IPS-20b (cell line): ENCODE measurements around the gene RASGRF2.

Experiments
- H3K27ac ChIP-seq: one replicate; pipeline ENCODE4 v1.5.1; 2013; ENCODE audit warnings: low read length
- H3K27me3 ChIP-seq: 2 replicates; pipeline ENCODE4 v1.6.1; 2013; ENCODE audit warnings: mild to moderate bottlenecking, low read length, inconsistent platforms; ENCODE audit not compliant: insufficient read depth
- H3K36me3 ChIP-seq: 2 replicates; pipeline ENCODE4 v1.6.1; 2013; ENCODE audit warnings: low read depth, mild to moderate bottlenecking, inconsistent platforms, low read length, moderate library complexity; ENCODE audit not compliant: insufficient read depth
- H3K4me1 ChIP-seq: 2 replicates; pipeline ENCODE4 v1.6.1; 2013; ENCODE audit warnings: mild to moderate bottlenecking, control low read depth, inconsistent platforms, low read length, moderate library complexity; ENCODE audit not compliant: insufficient read depth
- H3K4me3 ChIP-seq: 2 replicates; pipeline ENCODE4 v1.5.1; 2013; ENCODE audit warnings: mild to moderate bottlenecking, low read length, inconsistent platforms
- H3K9ac ChIP-seq: 2 replicates; pipeline ENCODE4 v1.6.1; 2013; ENCODE audit warnings: low read depth, mild to moderate bottlenecking, inconsistent platforms, low read length, moderate library complexity
- H3K9me3 ChIP-seq: 2 replicates; pipeline ENCODE4 v1.6.1; 2013; ENCODE audit warnings: mild to moderate bottlenecking, low read depth, low read length, inconsistent platforms; ENCODE audit not compliant: insufficient read depth

RASGRF2 gene

GRCh38 chr5:80959768-80960442 lies at the start of gene RASGRF2:
Gene RASGRF2 (plus strand): TSS chr5:80960363. CDS start chr5:80960739, 376 bp downstream.
- Histone ChIP-seq H3K27me3 (peaks cover 57% of the 10 kb centered on the region), H3K9ac (peak within 1 kb of the TSS; percentile 16; the same call in 1 of the 2 replicates), H3K9me3 (no peaks in the 10 kb centered on the region), H3K36me3 (no peaks in the 10 kb centered on the region), H3K4me1 (peaks cover 51% of the 10 kb centered on the region), H3K4me3 (peak within 1 kb of the TSS; percentile 72), H3K27ac (no peak within 1 kb of the TSS)

GRCh38 chr5:80912479-80912878 lies 47.7 kb upstream of the RASGRF2 start:
- Histone ChIP-seq H3K9ac (no peak overlapping the region), H3K4me3 (no peak overlapping the region), H3K27ac (no peak overlapping the region), H3K27me3 (no peaks in the 10 kb centered on the region), H3K36me3 (no peaks in the 10 kb centered on the region), H3K4me1 (peaks cover 8% of the 10 kb centered on the region), H3K9me3 (peaks cover 6% of the 10 kb centered on the region)

GRCh38 chr5:80915716-80916115 lies 44.4 kb upstream of the RASGRF2 start:
- Histone ChIP-seq H3K9me3 (peaks cover 6% of the 10 kb centered on the region), H3K4me3 (no peak overlapping the region), H3K4me1 (peaks cover 11% of the 10 kb centered on the region), H3K36me3 (no peaks in the 10 kb centered on the region), H3K27me3 (no peaks in the 10 kb centered on the region), H3K27ac (no peak overlapping the region), H3K9ac (no peak overlapping the region)

GRCh38 chr5:80916676-80917075 lies 43.5 kb upstream of the RASGRF2 start:
- H3K4me3 ChIP-seq: no peak overlapping the region
- no peaks in the 10 kb centered on the region for H3K27me3 ChIP-seq
- no peaks in the 10 kb centered on the region for H3K36me3 ChIP-seq
- H3K9me3 ChIP-seq: peaks cover 6% of the 10 kb centered on the region
- H3K4me1 ChIP-seq: peaks cover 11% of the 10 kb centered on the region
- no peak overlapping the region for H3K27ac ChIP-seq
- no peak overlapping the region for H3K9ac ChIP-seq

GRCh38 chr5:80917631-80918030 lies 42.5 kb upstream of the RASGRF2 start:
- Histone ChIP-seq H3K4me3 (no peak overlapping the region), H3K4me1 (peaks cover 11% of the 10 kb centered on the region), H3K9me3 (peaks cover 1% of the 10 kb centered on the region; the same call in 1 of the 2 replicates), H3K36me3 (no peaks in the 10 kb centered on the region), H3K9ac (no peak overlapping the region), H3K27me3 (no peaks in the 10 kb centered on the region), H3K27ac (no peak overlapping the region)

GRCh38 chr5:80919678-80920196 lies 40.4 kb upstream of the RASGRF2 start:
- Histone ChIP-seq H3K4me3 (no peak overlapping the region), H3K9ac (no peak overlapping the region), H3K9me3 (no peaks in the 10 kb centered on the region), H3K27me3 (no peaks in the 10 kb centered on the region), H3K27ac (no peak overlapping the region), H3K36me3 (no peaks in the 10 kb centered on the region), H3K4me1 (peaks cover 11% of the 10 kb centered on the region)

GRCh38 chr5:80920333-80920732 lies 39.8 kb upstream of the RASGRF2 start:
- H3K36me3 ChIP-seq: no peaks in the 10 kb centered on the region
- H3K27me3 ChIP-seq: no peaks in the 10 kb centered on the region
- H3K4me1 ChIP-seq: peaks cover 17% of the 10 kb centered on the region
- no peaks in the 10 kb centered on the region for H3K9me3 ChIP-seq
- H3K4me3 ChIP-seq: no peak overlapping the region
- no peak overlapping the region for H3K9ac ChIP-seq
- H3K27ac ChIP-seq: no peak overlapping the region

- no peak overlapping the region for H3K9ac ChIP-seq
- peaks cover 17% of the 10 kb centered on the region for H3K4me1 ChIP-seq
- no peaks in the 10 kb centered on the region for H3K36me3 ChIP-seq
These were observed 39.1 kb upstream of the RASGRF2 start for GRCh38 chr5:80921026-80921425.

GRCh38 chr5:80925931-80926330 lies 34.2 kb upstream of the RASGRF2 start:
- Histone ChIP-seq H3K27ac (no peak overlapping the region), H3K4me3 (no peak overlapping the region), H3K27me3 (no peaks in the 10 kb centered on the region), H3K9ac (no peak overlapping the region), H3K4me1 (peaks cover 5% of the 10 kb centered on the region), H3K9me3 (no peaks in the 10 kb centered on the region), H3K36me3 (no peaks in the 10 kb centered on the region)

More at GRCh38 chr5:80921026-80921425, 39.1 kb upstream of the RASGRF2 start:
- H3K27ac ChIP-seq: no peak overlapping the region
- no peaks in the 10 kb centered on the region for H3K9me3 ChIP-seq
- no peaks in the 10 kb centered on the region for H3K27me3 ChIP-seq
- H3K4me3 ChIP-seq: no peak overlapping the region

GRCh38 chr5:80926536-80926935 lies 33.6 kb upstream of the RASGRF2 start:
- Histone ChIP-seq H3K9me3 (no peaks in the 10 kb centered on the region), H3K4me1 (peaks cover 5% of the 10 kb centered on the region), H3K4me3 (no peak overlapping the region), H3K36me3 (no peaks in the 10 kb centered on the region), H3K27me3 (no peaks in the 10 kb centered on the region), H3K27ac (no peak overlapping the region), H3K9ac (no peak overlapping the region)

- no peaks in the 10 kb centered on the region for H3K36me3 ChIP-seq
- no peaks in the 10 kb centered on the region for H3K27me3 ChIP-seq
- H3K9me3 ChIP-seq: no peaks in the 10 kb centered on the region
- H3K9ac ChIP-seq: no peak overlapping the region
- no peak overlapping the region for H3K27ac ChIP-seq
- H3K4me1 ChIP-seq: peaks cover 5% of the 10 kb centered on the region
- H3K4me3 ChIP-seq: no peak overlapping the region
These were observed 33.0 kb upstream of the RASGRF2 start for GRCh38 chr5:80926979-80927656.

GRCh38 chr5:80928073-80928472 lies 32.1 kb upstream of the RASGRF2 start:
- H3K27me3 ChIP-seq: no peaks in the 10 kb centered on the region
- no peaks in the 10 kb centered on the region for H3K36me3 ChIP-seq
- H3K9ac ChIP-seq: no peak overlapping the region
- H3K27ac ChIP-seq: no peak overlapping the region
- no peaks in the 10 kb centered on the region for H3K9me3 ChIP-seq
- no peak overlapping the region for H3K4me3 ChIP-seq
- H3K4me1 ChIP-seq: peaks cover 5% of the 10 kb centered on the region
